K562 (cell line): Measurements from ENCODE around the gene GYG1. TPM values are rescaled to one million over a fixed set of nuclear protein-coding genes. Genes with fewer than 3 reads are reported as not detected.

Experiments
- ATAC-seq: fragments of 200-7000 bp; cut with Tn5 transposase; 3 replicates; pipeline ENCODE4 v1.9.1; 2020; ENCODE audit warnings: moderate library complexity
- BruUV-seq: library from RNA; stranded (reverse); fragments of 400-500 nt; replicated peaks from 2 replicates; lab custom pipeline; 2021; lab: Mats Ljungman, UMichigan
- CTCF ChIA-PET: fragments of 300-600 bp; formaldehyde crosslinking; extraction: SDS; loops from one replicate; lab custom pipeline; 2021; ENCODE audit warnings: low intra/inter-chr PET ratio; lab: Yijun Ruan, JAX
- POLR2A ChIA-PET: fragments of 300-600, 350-650 bp; sonication (Branson Sonifier 250); formaldehyde crosslinking; extraction: SDS; loops from one replicate; lab custom pipeline; 2021; ENCODE audit warnings: antibody characterized with exemption, inconsistent platforms; lab: Yijun Ruan, JAX
- DNase-seq, 4 experiments: peaks; one replicate each; pipeline versions ENCODE4 v3.0.0 to v3.0.0-alpha.2; 2011 to 2018; ENCODE audit warnings: low spot score in 3 of 4, mixed read lengths in 3 of 4; ENCODE audit errors: extremely low read depth in 1 of 4
- FAIRE-seq: peaks from 2 replicates; lab custom pipeline; 2011; peaks lifted over from hg19 to GRCh38; lab: Jason Lieb, UNC
- H2AFZ ChIP-seq: 2 replicates; pipeline ENCODE4 v1.6.0; 2011; ENCODE audit warnings: low read depth, low read length, control low read depth, inconsistent platforms
- H3K27ac ChIP-seq: fragments of 200-600 bp; 3 replicates; pipeline ENCODE4 v1.8.0; 2011; ENCODE audit warnings: low read depth, mild to moderate bottlenecking, control low read depth, inconsistent platforms, low read length, moderate library complexity, mixed read lengths; ENCODE audit errors: extremely low read depth
- H3K27me3 ChIP-seq, 2 experiments: fragments of 300-600 bp in 1 of 2; 2 replicates in 1 of 2; 3 replicates in 1 of 2; pipeline versions ENCODE4 v1.6.0 to v1.8.0; 2011; ENCODE audit warnings: inconsistent platforms in 2 of 2, low read length in 2 of 2, mild to moderate bottlenecking in 1 of 2, mixed read lengths in 1 of 2, moderate library complexity in 1 of 2; ENCODE audit not compliant: control insufficient read depth in 2 of 2, insufficient read depth in 2 of 2
- H3K36me3 ChIP-seq: fragments of 300-600 bp; 3 replicates; pipeline ENCODE4 v1.8.0; 2011; ENCODE audit warnings: mild to moderate bottlenecking, low read length, inconsistent platforms; ENCODE audit not compliant: control insufficient read depth, insufficient read depth
- H3K4me1 ChIP-seq, 2 experiments: fragments of 200-600 bp in 1 of 2; replicated peaks in 1 of 2; 2 replicates in 1 of 2; 3 replicates in 1 of 2; pipeline versions ENCODE4 v1.5.1 to v1.8.0; 2011; ENCODE audit warnings: inconsistent platforms in 2 of 2, low read length in 2 of 2, mild to moderate bottlenecking in 1 of 2, mixed read lengths in 1 of 2, moderate library complexity in 1 of 2; ENCODE audit not compliant: control insufficient read depth in 2 of 2, insufficient read depth in 2 of 2
- H3K4me2 ChIP-seq: 2 replicates; pipeline ENCODE4 v1.6.1; 2011; ENCODE audit warnings: low read length, control low read depth, inconsistent platforms, mixed read lengths; ENCODE audit not compliant: insufficient read depth
- H3K4me3 ChIP-seq: fragments of 200-600 bp; sonication (generic), shearing (Covaris generic); 2 replicates; pipeline ENCODE4 v1.5.1; 2016; ENCODE audit warnings: control low read depth, inconsistent platforms
- H3K79me2 ChIP-seq: fragments of 200-600 bp; 3 replicates; pipeline ENCODE4 v1.8.0; 2011; ENCODE audit warnings: low read length, inconsistent platforms; ENCODE audit not compliant: control insufficient read depth, insufficient read depth
- H3K9ac ChIP-seq, 2 experiments: 2 replicates each; pipeline versions ENCODE4 v1.6.0 to v1.6.1; 2011; ENCODE audit warnings: low read depth in 2 of 2, low read length in 2 of 2, control low read depth in 1 of 2, inconsistent platforms in 1 of 2, mild to moderate bottlenecking in 1 of 2, mixed read lengths in 1 of 2; ENCODE audit not compliant: insufficient read depth in 1 of 2
- H3K9me1 ChIP-seq: one replicate; pipeline ENCODE4 v1.6.0; 2011; ENCODE audit warnings: inconsistent platforms, mild to moderate bottlenecking, low read length, moderate library complexity; ENCODE audit not compliant: control insufficient read depth, insufficient read depth
- H3K9me3 ChIP-seq: replicated peaks from 2 replicates; pipeline ENCODE4 v1.5.1; 2011; ENCODE audit warnings: low read depth, low read length, inconsistent platforms; ENCODE audit not compliant: control insufficient read depth, insufficient read depth
- H4K20me1 ChIP-seq: replicated peaks from 2 replicates; pipeline ENCODE4 v1.6.1; 2011; ENCODE audit warnings: low read length, inconsistent platforms, mixed read lengths; ENCODE audit not compliant: control insufficient read depth, insufficient read depth
- DMBX1 ChIP-seq: fragments of 250-450 bp; sonication (Bioruptor Pico); IDR thresholded peaks from 2 replicates; pipeline ENCODE4 v1.8.0; 2022; ENCODE audit warnings: inconsistent platforms, mild to moderate bottlenecking, moderate library complexity, borderline replicate concordance
- HDAC2 ChIP-seq: fragments of 450-650 bp; IDR thresholded peaks from 2 replicates; pipeline ENCODE4 v1.6.1; 2016; ENCODE audit warnings: mild to moderate bottlenecking
- MAFG ChIP-seq: fragments of 450-650 bp; conservative IDR thresholded peaks from 2 replicates; pipeline ENCODE4 v1.6.1; 2016; ENCODE audit warnings: missing genetic modification characterization, missing compliant biosample characterization
- MED1 ChIP-seq: sonication (generic); formaldehyde crosslinking; IDR thresholded peaks from 2 replicates; pipeline ENCODE4 v1.8.1; 2023; ENCODE audit warnings: missing genetic modification reagents, borderline replicate concordance
- NUFIP1 ChIP-seq: fragments of 450-650 bp; IDR thresholded peaks from 2 replicates; pipeline ENCODE4 v1.6.1; 2018; ENCODE audit not compliant: partially characterized antibody
- PRMT5 ChIP-seq: sonication (generic); formaldehyde crosslinking; IDR thresholded peaks from 2 replicates; pipeline ENCODE4 v1.5.0; 2020; ENCODE audit warnings: missing genetic modification reagents
- RBM34 ChIP-seq: fragments of 200-400 bp; formaldehyde crosslinking; IDR thresholded peaks from 2 replicates; pipeline ENCODE4 v1.6.1; 2018; ENCODE audit warnings: low read length, borderline replicate concordance; ENCODE audit not compliant: insufficient read depth
- SMAD1 ChIP-seq: fragments of 150-350 bp; IDR thresholded peaks from 2 replicates; pipeline ENCODE4 v1.6.1; 2014; ENCODE audit warnings: low read length, low read depth; ENCODE audit not compliant: partially characterized antibody
- SNRNP70 ChIP-seq: fragments of 200-400 bp; formaldehyde crosslinking; optimal IDR thresholded peaks from 2 replicates; pipeline ENCODE3; 2017; ENCODE audit warnings: low read depth, low read length
- TAL1 ChIP-seq: fragments of 450-650 bp; IDR thresholded peaks from 2 replicates; pipeline ENCODE4 v1.6.1; 2016; ENCODE audit warnings: mild to moderate bottlenecking
- ZNF384 ChIP-seq: IDR thresholded peaks from 2 replicates; pipeline ENCODE4 v1.6.1; 2012; ENCODE audit warnings: low read depth, low read length, improper control_type of control experiment
- ZNF445 ChIP-seq: fragments of 250-450 bp; sonication (Bioruptor Pico); IDR thresholded peaks from 2 replicates; pipeline ENCODE4 v1.4.0; 2020; ENCODE audit warnings: low read depth, mild to moderate bottlenecking, moderate library complexity
- WGBS: fragments of 100-300 bp; shearing (Covaris generic); methylation state at CpG from one replicate; pipeline ENCODE4 v1.1.6; 2016; ENCODE audit warnings: low coverage, mixed read lengths; ENCODE audit not compliant: insufficient coverage; ENCODE audit errors: missing lambda C conversion rate; 5-methylcytosine and 5-hydroxymethylcytosine counted together
- in situ Hi-C: fragments of 300-500 bp; cut with MboI; formaldehyde crosslinking; loops from 4 replicates; pipeline ENCODE4 v1.15.0; 2018; ENCODE audit warnings: inconsistent platforms, mixed read lengths
- intact Hi-C: fragments of 100-400 bp; cut with micrococcal nuclease; formaldehyde crosslinking; loops from 2 replicates; pipeline ENCODE4 v1.14.2; 2022
- polyA plus RNA-seq, 8 experiments: library from polyadenylated mRNA; depleted of rRNA in 4 of 8; stranded (reverse) in 5 of 8; unstranded in 3 of 8; fragments of >200 nt; fragmentation: Nextera tagmentation in 2 of 8; fragmentation: Illumina TruSeq in 1 of 8; extraction: Ambion mirVana in 2 of 8; extraction: Trizol in 1 of 8; gene quantifications; 2 replicates each; pipeline versions ENCODE4 v1.2.1 to v1.2.3, GENCODE V29; 2011 to 2014; ENCODE audit warnings: inconsistent platforms in 1 of 8, missing spikeins in 1 of 8
- total RNA-seq, 7 experiments: library from RNA; depleted of rRNA in 6 of 7; stranded (reverse); fragments of >200 nt in 6 of 7; fragmentation: Illumina TruSeq in 2 of 7; extraction: Trizol in 2 of 7; gene quantifications; 2 replicates each; pipeline versions ENCODE4 v1.2.1 to v1.2.3, GENCODE V29; 2011 to 2021; ENCODE audit warnings: low replicate concordance in 1 of 7
- TF ChIP-seq, protein P1 (sequence below): fragments of 450-650 bp; IDR thresholded peaks from 2 replicates; pipeline ENCODE4 v1.6.1; 2016; ENCODE audit warnings: missing biosample characterization, missing genetic modification characterization

The GYG1 gene
- total and polyA plus RNA-seq, 9 of the 15 experiments (the other 6 are each of a cell fraction or from before 2014, with no cell fraction given): 14.6 to 38.4 (median 24.6) TPM

DNA sequence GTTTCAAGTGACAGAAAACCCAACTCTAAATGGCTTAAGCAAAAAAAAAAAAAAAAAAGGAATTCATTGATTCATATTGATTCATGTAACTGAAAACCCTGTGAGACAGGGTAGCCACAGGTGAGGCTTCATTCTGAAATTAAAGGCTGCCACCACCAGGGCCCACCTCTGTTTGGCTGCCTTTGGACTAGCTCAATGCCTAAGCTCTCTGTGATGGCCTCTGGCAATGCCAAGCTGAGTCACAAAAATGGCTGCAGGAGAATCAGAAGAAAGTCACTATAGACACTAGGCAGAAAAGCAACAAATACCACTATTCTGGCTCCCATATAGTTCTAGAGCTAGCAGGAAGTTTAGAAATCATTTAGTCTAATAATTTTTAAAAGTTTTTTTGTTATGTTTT lies 38.2 kb upstream of the GYG1 start:
- Histone ChIP-seq H3K9ac (no peak overlapping the region), H4K20me1 (no peaks in the 10 kb centered on the region), H3K27me3 (peaks cover 0 to 3% of the 10 kb centered on the region in 2 experiments; a peak in 1 of 5 replicates), H3K9me3 (no peaks in the 10 kb centered on the region), H3K4me3 (no peak overlapping the region), H3K79me2 (no peaks in the 10 kb centered on the region), H3K4me1 (no peaks in the 10 kb centered on the region), H3K36me3 (no peaks in the 10 kb centered on the region), H3K27ac (no peak overlapping the region), H2AFZ (no peak overlapping the region), H3K9me1 (no peaks in the 10 kb centered on the region), H3K4me2 (no peak overlapping the region)
- ATAC-seq: no peak
- no peak for DNase-seq
- ChIA-PET POLR2A (no interaction called here), CTCF (interaction anchor here (1.1 kb wide), 1 partner anchor 338 kb away, joined by 3 read pairs; no protein-coding TSS in a partner anchor)
- intact Hi-C loops (no loop called here), in situ Hi-C loops (loop anchor here (25.0 kb wide), 1 partner anchor 534 kb away; no protein-coding TSS in a partner anchor)
- no TSS peak for BruUV-seq
- no peak for TF ChIP-seq ZNF384
- no peak for TF ChIP-seq DMBX1
- no peak for FAIRE-seq

DNA sequence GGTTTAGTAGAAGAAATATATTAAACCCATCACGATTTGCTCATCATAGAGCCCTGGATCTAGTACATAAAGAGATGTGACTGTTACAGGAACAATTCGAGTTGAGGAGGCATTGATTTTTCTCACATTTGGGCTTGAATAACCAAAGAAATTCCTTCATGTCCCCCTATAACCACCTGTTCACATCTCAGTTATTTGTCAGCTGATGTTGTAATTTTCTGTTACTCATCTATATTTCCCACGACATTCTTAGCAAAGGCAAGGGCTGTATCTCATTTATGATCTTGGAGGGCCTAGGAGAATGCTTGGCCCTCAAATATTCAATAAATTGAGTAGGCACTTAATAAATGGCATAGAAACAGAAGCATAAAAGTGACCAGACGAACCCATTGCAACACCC lies 36.4 kb upstream of the GYG1 start:
- ATAC-seq (no peak), FAIRE-seq (no peak), DNase-seq (no peak)
- no peak overlapping the region for H3K27ac ChIP-seq
- H2AFZ ChIP-seq: no peak overlapping the region
- H3K4me3 ChIP-seq: no peak overlapping the region
- no peak overlapping the region for H3K4me2 ChIP-seq
- H3K9ac ChIP-seq: no peak overlapping the region
- H3K9me1 ChIP-seq: no peaks in the 10 kb centered on the region
- intact Hi-C loops: loop anchor here (1.0 to 5.0 kb wide), 3 partner anchors 165 to 527 kb away; no protein-coding TSS in a partner anchor
- H3K9me3 ChIP-seq: no peaks in the 10 kb centered on the region
- CTCF ChIA-PET: interaction anchor here (0.6 to 3.6 kb wide), 7 partner anchors 315 to 679 kb away, joined by 3 to 27 read pairs (median 6); partner anchors contain the start of gene TM4SF18
- POLR2A ChIA-PET: interaction anchor here (1.2 kb wide), 1 partner anchor 12 kb away, joined by 3 read pairs; no protein-coding TSS in a partner anchor
- no peaks in the 10 kb centered on the region for H4K20me1 ChIP-seq
- no TSS peak for BruUV-seq
- H3K27me3 ChIP-seq: peaks cover 0 to 3% of the 10 kb centered on the region in 2 experiments; a peak in 1 of 5 replicates
- WGBS: 0% methylated on average over 4 of the region's 4 CpGs
- no peaks in the 10 kb centered on the region for H3K79me2 ChIP-seq
- in situ Hi-C loops: loop anchor here (5.0 to 25.0 kb wide), 2 partner anchors 317 to 532 kb away; no protein-coding TSS in a partner anchor
- no peaks in the 10 kb centered on the region for H3K36me3 ChIP-seq
- no peaks in the 10 kb centered on the region for H3K4me1 ChIP-seq
- TF ChIP-seq RBM34: no peak
- TF ChIP-seq, protein P1, sequence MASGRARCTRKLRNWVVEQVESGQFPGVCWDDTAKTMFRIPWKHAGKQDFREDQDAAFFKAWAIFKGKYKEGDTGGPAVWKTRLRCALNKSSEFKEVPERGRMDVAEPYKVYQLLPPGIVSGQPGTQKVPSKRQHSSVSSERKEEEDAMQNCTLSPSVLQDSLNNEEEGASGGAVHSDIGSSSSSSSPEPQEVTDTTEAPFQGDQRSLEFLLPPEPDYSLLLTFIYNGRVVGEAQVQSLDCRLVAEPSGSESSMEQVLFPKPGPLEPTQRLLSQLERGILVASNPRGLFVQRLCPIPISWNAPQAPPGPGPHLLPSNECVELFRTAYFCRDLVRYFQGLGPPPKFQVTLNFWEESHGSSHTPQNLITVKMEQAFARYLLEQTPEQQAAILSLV (tag): no peak
- no peak for TF ChIP-seq ZNF445
- TF ChIP-seq MED1 (CRISPR knock-in tag): no peak
- TF ChIP-seq SNRNP70: no peak
- no peak for TF ChIP-seq SMAD1
- no peak for TF ChIP-seq PRMT5 (CRISPR knock-in tag)
- no peak for TF ChIP-seq MAFG (tag)
- no peak for TF ChIP-seq NUFIP1
- TF ChIP-seq HDAC2: no peak
- TF ChIP-seq TAL1: no peak
